K562 (cell line): ENCODE results near the gene ITM2B. TPM values are rescaled to one million over a fixed set of nuclear protein-coding genes. Genes with fewer than 3 reads are reported as not detected.
"Not testable (repeated sequence)": the region's sequence is repeated elsewhere in the genome, so short reads cannot be mapped to it uniquely, and the experiment has no call there.

Experiments used
- ATAC-seq: fragments of 200-7000 bp; cut with Tn5 transposase; 3 replicates; pipeline ENCODE4 v1.9.1; 2020; ENCODE audit warnings: moderate library complexity
- BruUV-seq: library from RNA; stranded (reverse); fragments of 400-500 nt; replicated peaks from 2 replicates; lab custom pipeline; 2021; lab: Mats Ljungman, UMichigan
- CTCF ChIA-PET: fragments of 300-600 bp; formaldehyde crosslinking; extraction: SDS; loops from one replicate; lab custom pipeline; 2021; ENCODE audit warnings: low intra/inter-chr PET ratio; lab: Yijun Ruan, JAX
- POLR2A ChIA-PET: fragments of 300-600, 350-650 bp; sonication (Branson Sonifier 250); formaldehyde crosslinking; extraction: SDS; loops from one replicate; lab custom pipeline; 2021; ENCODE audit warnings: antibody characterized with exemption, inconsistent platforms; lab: Yijun Ruan, JAX
- DNase-seq, 4 experiments: peaks; one replicate each; pipeline versions ENCODE4 v3.0.0 to v3.0.0-alpha.2; 2011 to 2018; ENCODE audit warnings: low spot score in 3 of 4, mixed read lengths in 3 of 4; ENCODE audit errors: extremely low read depth in 1 of 4
- FAIRE-seq: peaks from 2 replicates; lab custom pipeline; 2011; peaks lifted over from hg19 to GRCh38; lab: Jason Lieb, UNC
- H2AFZ ChIP-seq: 2 replicates; pipeline ENCODE4 v1.6.0; 2011; ENCODE audit warnings: low read depth, low read length, control low read depth, inconsistent platforms
- H3K27ac ChIP-seq: fragments of 200-600 bp; 3 replicates; pipeline ENCODE4 v1.8.0; 2011; ENCODE audit warnings: low read depth, mild to moderate bottlenecking, control low read depth, inconsistent platforms, low read length, moderate library complexity, mixed read lengths; ENCODE audit errors: extremely low read depth
- H3K27me3 ChIP-seq, 2 experiments: fragments of 300-600 bp in 1 of 2; 2 replicates in 1 of 2; 3 replicates in 1 of 2; pipeline versions ENCODE4 v1.6.0 to v1.8.0; 2011; ENCODE audit warnings: inconsistent platforms in 2 of 2, low read length in 2 of 2, mild to moderate bottlenecking in 1 of 2, mixed read lengths in 1 of 2, moderate library complexity in 1 of 2; ENCODE audit not compliant: control insufficient read depth in 2 of 2, insufficient read depth in 2 of 2
- H3K36me3 ChIP-seq: fragments of 300-600 bp; 3 replicates; pipeline ENCODE4 v1.8.0; 2011; ENCODE audit warnings: mild to moderate bottlenecking, low read length, inconsistent platforms; ENCODE audit not compliant: control insufficient read depth, insufficient read depth
- H3K4me1 ChIP-seq, 2 experiments: fragments of 200-600 bp in 1 of 2; replicated peaks in 1 of 2; 2 replicates in 1 of 2; 3 replicates in 1 of 2; pipeline versions ENCODE4 v1.5.1 to v1.8.0; 2011; ENCODE audit warnings: inconsistent platforms in 2 of 2, low read length in 2 of 2, mild to moderate bottlenecking in 1 of 2, mixed read lengths in 1 of 2, moderate library complexity in 1 of 2; ENCODE audit not compliant: control insufficient read depth in 2 of 2, insufficient read depth in 2 of 2
- H3K4me2 ChIP-seq: 2 replicates; pipeline ENCODE4 v1.6.1; 2011; ENCODE audit warnings: low read length, control low read depth, inconsistent platforms, mixed read lengths; ENCODE audit not compliant: insufficient read depth
- H3K4me3 ChIP-seq: fragments of 200-600 bp; sonication (generic), shearing (Covaris generic); 2 replicates; pipeline ENCODE4 v1.5.1; 2016; ENCODE audit warnings: control low read depth, inconsistent platforms
- H3K79me2 ChIP-seq: fragments of 200-600 bp; 3 replicates; pipeline ENCODE4 v1.8.0; 2011; ENCODE audit warnings: low read length, inconsistent platforms; ENCODE audit not compliant: control insufficient read depth, insufficient read depth
- H3K9ac ChIP-seq, 2 experiments: 2 replicates each; pipeline versions ENCODE4 v1.6.0 to v1.6.1; 2011; ENCODE audit warnings: low read depth in 2 of 2, low read length in 2 of 2, control low read depth in 1 of 2, inconsistent platforms in 1 of 2, mild to moderate bottlenecking in 1 of 2, mixed read lengths in 1 of 2; ENCODE audit not compliant: insufficient read depth in 1 of 2
- H3K9me1 ChIP-seq: one replicate; pipeline ENCODE4 v1.6.0; 2011; ENCODE audit warnings: inconsistent platforms, mild to moderate bottlenecking, low read length, moderate library complexity; ENCODE audit not compliant: control insufficient read depth, insufficient read depth
- H3K9me3 ChIP-seq: replicated peaks from 2 replicates; pipeline ENCODE4 v1.5.1; 2011; ENCODE audit warnings: low read depth, low read length, inconsistent platforms; ENCODE audit not compliant: control insufficient read depth, insufficient read depth
- H4K20me1 ChIP-seq: replicated peaks from 2 replicates; pipeline ENCODE4 v1.6.1; 2011; ENCODE audit warnings: low read length, inconsistent platforms, mixed read lengths; ENCODE audit not compliant: control insufficient read depth, insufficient read depth
- CEBPB ChIP-seq: fragments of 450-650 bp; IDR thresholded peaks from 2 replicates; pipeline ENCODE4 v1.6.1; 2016; ENCODE audit warnings: missing genetic modification characterization, missing compliant biosample characterization
- CEBPG ChIP-seq, 3 experiments: fragments of 200-800 bp in 1 of 3; sonication (Bioruptor generic) in 1 of 3; sonication (generic) in 1 of 3; formaldehyde crosslinking in 1 of 3; IDR thresholded peaks in 2 of 3; conservative IDR thresholded peaks in 1 of 3; 2 replicates each; pipeline versions ENCODE4 v1.6.1 to v1.8.0; 2016 to 2022; ENCODE audit warnings: missing compliant biosample characterization in 2 of 3, missing genetic modification characterization in 2 of 3, mild to moderate bottlenecking in 1 of 3, missing genetic modification reagents in 1 of 3
- HDGF ChIP-seq: fragments of 450-650 bp; IDR thresholded peaks from 2 replicates; pipeline ENCODE4 v1.6.1; 2016
- MEIS2 ChIP-seq: fragments of 450-650 bp; IDR thresholded peaks from 2 replicates; pipeline ENCODE4 v1.6.1; 2014; ENCODE audit warnings: mild to moderate bottlenecking; ENCODE audit not compliant: partially characterized antibody
- NFIC ChIP-seq: fragments of 450-650 bp; IDR thresholded peaks from 2 replicates; pipeline ENCODE4 v1.6.1; 2017; ENCODE audit warnings: mild to moderate bottlenecking, inconsistent platforms
- RBM17 ChIP-seq: fragments of 200-400 bp; formaldehyde crosslinking; IDR thresholded peaks from 2 replicates; pipeline ENCODE4 v1.6.1; 2017; ENCODE audit warnings: low read depth, mild to moderate bottlenecking, low read length, borderline replicate concordance
- THAP7 ChIP-seq: fragments of 250-450 bp; sonication (Bioruptor Pico); IDR thresholded peaks from 2 replicates; pipeline ENCODE4 v1.5.0; 2021
- ZNF395 ChIP-seq: fragments of 200-800 bp; sonication (Bioruptor generic); IDR thresholded peaks from 2 replicates; pipeline ENCODE4 v1.6.1; 2017; ENCODE audit warnings: missing genetic modification characterization, missing compliant biosample characterization
- WGBS: fragments of 100-300 bp; shearing (Covaris generic); methylation state at CpG from one replicate; pipeline ENCODE4 v1.1.6; 2016; ENCODE audit warnings: low coverage, mixed read lengths; ENCODE audit not compliant: insufficient coverage; ENCODE audit errors: missing lambda C conversion rate; 5-methylcytosine and 5-hydroxymethylcytosine counted together
- in situ Hi-C: fragments of 300-500 bp; cut with MboI; formaldehyde crosslinking; loops from 4 replicates; pipeline ENCODE4 v1.15.0; 2018; ENCODE audit warnings: inconsistent platforms, mixed read lengths
- intact Hi-C: fragments of 100-400 bp; cut with micrococcal nuclease; formaldehyde crosslinking; loops from 2 replicates; pipeline ENCODE4 v1.14.2; 2022
- polyA plus RNA-seq, 8 experiments: library from polyadenylated mRNA; depleted of rRNA in 4 of 8; stranded (reverse) in 5 of 8; unstranded in 3 of 8; fragments of >200 nt; fragmentation: Nextera tagmentation in 2 of 8; fragmentation: Illumina TruSeq in 1 of 8; extraction: Ambion mirVana in 2 of 8; extraction: Trizol in 1 of 8; gene quantifications; 2 replicates each; pipeline versions ENCODE4 v1.2.1 to v1.2.3, GENCODE V29; 2011 to 2014; ENCODE audit warnings: inconsistent platforms in 1 of 8, missing spikeins in 1 of 8
- total RNA-seq, 7 experiments: library from RNA; depleted of rRNA in 6 of 7; stranded (reverse); fragments of >200 nt in 6 of 7; fragmentation: Illumina TruSeq in 2 of 7; extraction: Trizol in 2 of 7; gene quantifications; 2 replicates each; pipeline versions ENCODE4 v1.2.1 to v1.2.3, GENCODE V29; 2011 to 2021; ENCODE audit warnings: low replicate concordance in 1 of 7

The ITM2B gene
- total and polyA plus RNA-seq, 9 of the 15 experiments (the other 6 are each of a cell fraction or from before 2014, with no cell fraction given) = 22.0 to 83.8 (median 45.0) TPM

GRCh38 chr13:48236528-48237353 is 3.7 kb downstream of the ITM2B start:
- no peaks in the 10 kb centered on the region for H3K9me3 ChIP-seq
- no peaks in the 10 kb centered on the region for H4K20me1 ChIP-seq
- peaks cover 41% of the 10 kb centered on the region for H3K79me2 ChIP-seq
- DNase-seq = no peak
- TF ChIP-seq NFIC (no peak), CEBPG (CRISPR knock-in tag; IDR thresholded peaks at IDR 0.05) (no peak), CEBPG (tag; conservative IDR thresholded peaks at IDR 0.05 in 1 of 2, IDR thresholded peaks at IDR 0.05 in 1 of 2) (peak in 1 of 2 experiments; percentile 43; a peak in 2 of 4 replicates), CEBPB (tag) (peak; percentile 71), MEIS2 (peak; percentile 18), THAP7 (no peak), HDGF (no peak), RBM17 (no peak), ZNF395 (CRISPR knock-in tag) (no peak)
- H3K27me3 ChIP-seq = no peaks in the 10 kb centered on the region
- H3K36me3 ChIP-seq = peaks cover 2% of the 10 kb centered on the region; the same call in 1 of the 3 replicates
- H3K4me1 ChIP-seq = peaks cover 0 to 15% of the 10 kb centered on the region in 2 experiments; a peak in 3 of 5 replicates
- H3K4me2 ChIP-seq = peak overlapping the region; percentile 15; the same call in 1 of the 2 replicates
- no peak overlapping the region for H2AFZ ChIP-seq
- H3K4me3 ChIP-seq = no peak overlapping the region
- intact Hi-C loops = no loop called here
- H3K9me1 ChIP-seq = no peaks in the 10 kb centered on the region
- no peak for ATAC-seq
- in situ Hi-C loops = no loop called here
- no TSS peak for BruUV-seq
- no peak overlapping the region for H3K27ac ChIP-seq
- 36% methylated on average over 3 of the region's 3 CpGs for WGBS
- FAIRE-seq = no peak
- CTCF ChIA-PET = no interaction called here
- POLR2A ChIA-PET = no interaction called here
- H3K9ac ChIP-seq = no peak overlapping the region

GRCh38 chr13:48239369-48239768 is 6.4 kb downstream of the ITM2B start:
- WGBS = 93% methylated on average over 6 of the region's 6 CpGs
- POLR2A ChIA-PET = interaction anchor here (1.4 kb wide), 1 partner anchor 14 kb away, joined by 3 read pairs; no protein-coding TSS in a partner anchor
- H3K9ac ChIP-seq, H2AFZ ChIP-seq, BruUV-seq, H3K27me3 ChIP-seq, intact Hi-C loops, ATAC-seq, H3K4me2 ChIP-seq, H3K27ac ChIP-seq, H3K9me3 ChIP-seq, H3K36me3 ChIP-seq, DNase-seq, H4K20me1 ChIP-seq, CTCF ChIA-PET, in situ Hi-C loops, H3K9me1 ChIP-seq, FAIRE-seq, H3K4me3 ChIP-seq, H3K4me1 ChIP-seq: not testable (repeated sequence)
- H3K79me2 ChIP-seq = peaks cover 34% of the 10 kb centered on the region
